Prostate gland (tissue), 2 donors: ENCODE measurements around the gene SPRR2A. TPM values are rescaled to one million over a fixed set of nuclear protein-coding genes. Genes with fewer than 3 reads are reported as not detected.
"Not testable (repeated sequence)": the region's sequence is repeated elsewhere in the genome, so short reads cannot be mapped to it uniquely, and the experiment has no call there.

Source experiments
- DNase-seq: peaks from one replicate; pipeline ENCODE4 v3.0.0-alpha.2; 2019; ENCODE audit warnings: low spot score
- H3K27ac ChIP-seq, 2 donors: fragments of 200-600 bp; sonication (generic); 2 replicates each; pipeline ENCODE4 v1.5.1; 2017 to 2019
- H3K27me3 ChIP-seq: fragments of 200-600 bp; sonication (generic); replicated peaks from 2 replicates; pipeline ENCODE4 v1.5.1; 2019; ENCODE audit not compliant: insufficient read depth
- H3K36me3 ChIP-seq, 2 donors: fragments of 200-600 bp; sonication (generic); 1 replicate in 1 of 2; 2 replicates in 1 of 2; pipeline versions ENCODE4 v1.5.1 to v1.8.1; 2017 to 2019
- H3K4me1 ChIP-seq: fragments of 200-600 bp; sonication (generic); replicated peaks from 2 replicates; pipeline ENCODE4 v1.5.1; 2019
- H3K4me3 ChIP-seq, 2 donors: fragments of 200-600 bp; sonication (generic); 2 replicates each; pipeline ENCODE4 v1.5.1; 2017 to 2019
- H3K9me3 ChIP-seq: fragments of 200-600 bp; sonication (generic); 2 replicates; pipeline ENCODE4 v1.5.1; 2017
- CTCF ChIP-seq, 4 experiments: fragments of 200-600 bp in 2 of 4; fragments of 450-650 bp in 2 of 4; sonication (generic) in 2 of 4; IDR thresholded peaks; 1 replicate in 3 of 4; 2 replicates in 1 of 4; pipeline ENCODE4 v1.5.1; 2016 to 2019; ENCODE audit warnings: antibody characterized with exemption in 4 of 4, mild to moderate bottlenecking in 2 of 4, moderate library complexity in 2 of 4
- POLR2A ChIP-seq: fragments of 450-650 bp; IDR thresholded peaks from one replicate; pipeline ENCODE4 v1.6.1; 2016; ENCODE audit warnings: antibody characterized with exemption, mild to moderate bottlenecking
- POLR2AphosphoS5 ChIP-seq: sonication (generic); formaldehyde crosslinking; IDR thresholded peaks from one replicate; pipeline ENCODE4 v1.6.1; 2017; ENCODE audit warnings: antibody characterized with exemption
- WGBS: methylation state at CpG from one replicate; pipeline ENCODE4 v1.1.5; 2018; 5-methylcytosine and 5-hydroxymethylcytosine counted together
- intact Hi-C: fragments of 100-400 bp; cut with DNase I; formaldehyde crosslinking; loops from one replicate; pipeline ENCODE4 v1.14.2; 2022
- total RNA-seq, 2 donors: library from RNA; depleted of rRNA; stranded (reverse); fragments of >200 nt; gene quantifications; one replicate each; pipeline ENCODE4 v1.1.0, GENCODE V29; 2016

SPRR2A gene
- total RNA-seq, 2 donors from 2014 or later: not detected

- no peak for DNase-seq
- no peak overlapping the region for H3K4me3 ChIP-seq
- WGBS: 61% methylated on average over 6 of the region's 6 CpGs
- no peak overlapping the region for H3K27ac ChIP-seq
- no peaks in the 10 kb centered on the region for H3K36me3 ChIP-seq
- no peaks in the 10 kb centered on the region for H3K27me3 ChIP-seq
- TF ChIP-seq CTCF (IDR thresholded peaks at IDR 0.05) (no peak), POLR2A (no peak), POLR2AphosphoS5 (no peak)
- intact Hi-C loops: no loop called here
- H3K4me1 ChIP-seq: no peaks in the 10 kb centered on the region
- no peaks in the 10 kb centered on the region for H3K9me3 ChIP-seq
Observed at GRCh38 chr1:153058826-153059784, 1.8 kb upstream of the SPRR2A start.

DNA sequence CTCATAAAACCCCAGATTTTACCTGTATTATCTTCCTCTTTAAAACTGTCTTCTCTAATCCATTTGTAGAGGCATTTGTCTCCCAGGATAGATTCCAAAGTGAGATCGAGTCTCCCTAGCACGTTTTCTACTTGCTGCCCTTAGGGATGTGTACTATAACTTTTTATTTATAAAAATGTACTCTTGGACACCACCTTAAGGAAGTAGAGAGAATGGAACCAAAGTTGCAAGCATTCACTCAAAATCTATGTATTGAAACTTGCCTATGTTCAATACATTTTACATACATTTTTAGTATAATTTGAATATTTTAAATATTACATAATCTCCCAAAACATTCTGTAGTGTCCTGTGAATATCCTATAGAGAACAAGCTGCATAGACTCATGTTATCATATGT is 842 bp upstream of the SPRR2A start:
- no peaks in the 10 kb centered on the region for H3K4me1 ChIP-seq

GRCh38 chr1:153056111-153056510 is 1.2 kb downstream of the SPRR2A start:
- H3K36me3 ChIP-seq, H3K4me1 ChIP-seq, H3K27ac ChIP-seq, H3K27me3 ChIP-seq, H3K9me3 ChIP-seq, H3K4me3 ChIP-seq, DNase-seq, intact Hi-C loops: not testable (repeated sequence)
- 47% methylated on average over 3 of the region's 3 CpGs for WGBS

More for the DNA sequence above, 842 bp upstream of the SPRR2A start:
- no peak overlapping the region for H3K27ac ChIP-seq
- no peak for DNase-seq
- 31% methylated on average over 2 of the region's 2 CpGs for WGBS
- no peaks in the 10 kb centered on the region for H3K27me3 ChIP-seq
- H3K36me3 ChIP-seq: no peaks in the 10 kb centered on the region
- intact Hi-C loops: no loop called here
- H3K9me3 ChIP-seq: no peaks in the 10 kb centered on the region
- TF ChIP-seq POLR2A (no peak), POLR2AphosphoS5 (no peak), CTCF (IDR thresholded peaks at IDR 0.05) (no peak)
- no peak overlapping the region for H3K4me3 ChIP-seq

DNA sequence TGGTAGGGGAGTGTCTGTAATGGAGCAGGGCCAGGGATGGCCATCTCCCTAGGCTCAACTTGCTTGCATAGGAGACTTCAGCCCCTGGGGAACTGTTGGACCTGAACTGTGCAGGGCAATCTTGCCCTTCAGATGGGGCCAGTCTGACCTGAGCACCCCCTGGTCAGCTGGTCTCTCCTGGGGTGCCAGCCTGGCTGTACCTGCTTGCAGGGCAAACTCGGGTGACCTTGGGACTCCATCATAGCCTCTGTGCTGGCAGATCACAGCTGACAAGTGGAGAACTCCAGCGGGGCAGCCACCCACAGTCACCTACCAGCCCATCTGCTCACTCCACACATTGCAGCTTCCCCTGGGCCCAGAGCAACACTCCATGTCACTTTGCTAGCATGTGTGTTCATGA is 8.1 kb downstream of the SPRR2A start:
- WGBS: 86% methylated on average over 2 of the region's 2 CpGs
- intact Hi-C loops: no loop called here

More for the DNA sequence above, 8.1 kb downstream of the SPRR2A start:
- Histone ChIP-seq H3K27me3 (no peaks in the 10 kb centered on the region), H3K9me3 (no peaks in the 10 kb centered on the region), H3K36me3 (no peaks in the 10 kb centered on the region), H3K27ac (no peak overlapping the region), H3K4me1 (no peaks in the 10 kb centered on the region), H3K4me3 (no peak overlapping the region)
- no peak for TF ChIP-seq POLR2A
- TF ChIP-seq CTCF (IDR thresholded peaks at IDR 0.05): no peak
- TF ChIP-seq POLR2AphosphoS5: no peak
- DNase-seq: no peak
